HPDE6-E6E7 (cell line): ENCODE measurements around the gene PTCH2.
"Not testable (repeated sequence)": the region's sequence is repeated elsewhere in the genome, so short reads cannot be mapped to it uniquely, and the experiment has no call there.

Source experiments
- DNase-seq: peaks from one replicate; pipeline ENCODE4 v3.0.0; 2011; ENCODE audit warnings: missing footprints; ENCODE audit errors: extremely low spot score

The PTCH2 gene

DNA sequence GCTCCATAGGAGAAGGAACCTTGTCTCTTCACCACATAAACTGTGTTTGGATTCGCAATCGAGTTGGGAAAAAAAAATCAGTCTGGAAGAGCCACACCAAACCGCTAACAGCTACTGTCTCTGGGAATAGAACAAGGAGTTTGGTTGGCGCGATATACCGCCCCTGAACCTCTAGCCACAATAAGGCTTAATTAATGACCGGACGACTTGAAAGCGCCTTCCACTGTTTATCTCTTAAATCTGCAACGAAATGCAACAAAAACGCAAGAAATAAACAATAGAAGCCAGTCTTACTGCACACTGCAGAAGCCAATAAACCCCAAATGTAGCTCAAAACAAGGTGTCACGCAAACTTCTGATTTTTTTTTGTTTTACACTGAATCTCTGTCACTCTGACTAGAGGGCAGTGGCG is 23.9 kb downstream of the PTCH2 start:
- no peak for DNase-seq

DNA sequence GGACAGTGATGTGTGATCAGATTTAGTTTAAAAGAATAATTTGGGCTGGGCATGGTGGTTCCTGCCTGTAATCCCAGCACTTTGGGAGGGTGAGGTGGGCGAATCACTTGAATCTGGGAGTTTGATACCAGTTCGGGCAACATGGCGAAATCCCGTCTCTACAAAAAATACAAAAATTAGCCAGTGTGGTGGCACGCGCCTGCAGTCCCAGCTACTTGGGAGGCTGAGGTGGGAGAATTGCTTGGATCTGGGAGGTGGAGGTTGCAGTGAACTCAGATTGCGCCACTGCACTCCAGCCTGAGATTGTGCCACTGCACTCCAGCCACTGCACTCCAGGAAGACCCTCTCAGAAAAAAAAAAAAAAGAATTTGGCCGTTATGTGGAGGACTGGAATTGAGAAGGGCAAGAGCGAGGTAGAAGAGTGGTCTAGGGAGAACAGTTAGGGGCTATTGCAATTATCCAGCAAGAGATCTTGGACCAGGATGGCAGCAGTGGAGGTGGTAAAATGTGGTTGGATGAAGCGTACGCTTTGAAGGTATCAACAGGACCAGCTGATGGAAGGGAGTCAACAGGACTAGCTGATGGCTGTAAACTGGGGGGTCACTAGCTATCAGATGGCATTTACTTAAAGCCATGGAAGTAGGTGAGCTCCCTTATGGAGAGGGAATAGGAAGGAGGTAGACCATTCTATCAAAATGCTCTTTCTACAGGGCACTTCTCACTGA is 25.1 kb downstream of the PTCH2 start:
- no peak for DNase-seq

DNA sequence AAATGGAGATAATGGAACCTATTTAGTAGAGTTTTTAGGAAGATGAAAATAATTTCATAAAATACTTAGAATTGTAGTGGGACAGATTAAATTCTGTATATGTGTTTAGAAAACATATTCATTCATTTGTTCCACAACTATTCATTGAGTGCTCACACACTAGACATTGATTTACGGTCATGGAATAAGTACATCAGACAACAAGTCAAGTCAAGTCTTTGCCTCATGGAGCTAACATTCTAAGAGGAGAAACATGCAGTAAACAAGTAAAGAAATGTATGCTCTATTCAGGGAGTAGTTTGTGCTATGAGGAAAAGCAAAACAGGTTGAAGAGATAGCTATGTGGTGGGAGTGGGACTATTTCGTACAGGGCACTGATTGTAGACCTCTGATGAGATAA is 25.7 kb downstream of the PTCH2 start:
- DNase-seq: no peak

DNA sequence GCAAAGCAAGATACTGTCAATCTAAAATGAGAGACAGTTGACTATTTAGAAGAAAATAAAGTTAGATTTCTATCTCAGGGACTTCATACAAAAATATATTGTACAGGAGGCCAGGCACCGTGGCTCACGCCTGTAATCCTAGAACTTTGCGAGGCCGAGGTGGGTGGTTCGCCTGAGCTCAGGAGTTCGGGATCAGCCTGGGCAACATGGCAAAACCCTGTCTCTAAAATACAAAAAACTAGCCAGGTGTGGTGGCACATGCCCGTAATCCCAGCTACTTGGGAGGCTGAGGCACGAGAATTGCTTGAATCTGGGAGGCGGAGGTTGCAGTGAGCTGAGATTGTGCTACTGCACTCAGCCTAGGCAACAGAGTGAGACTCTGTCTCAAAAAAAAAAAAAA is 27.1 kb downstream of the PTCH2 start:
- not testable (repeated sequence) for DNase-seq

DNA sequence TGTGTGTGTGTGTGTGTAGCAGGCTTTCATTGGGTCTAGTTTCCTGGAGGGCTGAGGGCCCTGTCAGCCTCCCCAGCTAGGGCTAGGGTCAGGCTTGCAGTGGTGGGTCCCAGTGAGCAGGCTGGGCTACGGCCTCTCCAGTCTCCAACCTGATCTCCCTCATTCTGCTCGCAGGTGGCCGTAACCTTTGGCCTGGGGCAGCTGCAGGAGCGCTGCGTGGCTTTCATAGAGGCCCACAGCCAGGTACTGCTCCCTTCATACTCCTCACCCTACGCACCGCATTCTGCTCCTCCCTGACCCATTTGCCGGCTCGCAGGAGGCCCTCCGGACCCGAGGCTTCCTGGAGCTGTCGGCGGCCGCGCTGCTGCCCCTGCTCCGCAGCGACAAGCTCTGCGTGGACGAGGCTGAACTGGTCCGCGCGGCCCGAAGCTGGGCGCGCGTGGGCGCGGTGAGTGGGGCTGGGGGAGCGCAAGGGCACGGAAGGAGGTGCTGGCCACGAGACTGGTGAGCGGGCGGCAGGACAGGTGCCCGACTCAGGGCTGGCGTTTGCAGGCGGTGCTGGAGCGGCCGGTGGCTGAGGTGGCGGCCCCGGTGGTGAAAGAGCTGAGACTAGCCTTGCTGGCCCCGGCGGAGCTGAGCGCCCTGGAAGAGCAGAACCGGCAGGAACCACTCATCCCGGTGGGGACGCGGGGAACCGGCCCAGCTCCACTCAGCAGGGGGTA is 30.1 kb downstream of the PTCH2 start:
- no peak for DNase-seq

DNA sequence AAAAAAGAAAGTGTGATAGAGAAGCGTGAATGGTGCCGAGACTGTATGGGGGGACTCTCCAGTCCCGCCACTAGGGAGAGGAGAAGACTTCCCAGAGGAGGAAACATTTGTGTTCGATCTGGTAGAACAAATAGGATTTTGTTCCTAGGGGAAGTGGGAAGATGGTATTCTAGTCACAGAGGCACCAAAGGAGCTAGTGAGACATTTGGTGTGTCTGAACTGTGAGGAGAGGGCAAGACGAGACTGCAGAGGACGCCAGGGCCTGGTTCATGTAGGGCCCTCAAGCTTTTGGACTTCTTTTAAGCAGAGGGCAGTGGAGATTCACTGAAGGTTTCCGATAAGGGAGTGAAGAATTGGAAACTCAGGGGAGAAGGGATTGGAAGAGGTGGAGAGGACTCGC is 31.8 kb downstream of the PTCH2 start:
- no peak for DNase-seq

DNA sequence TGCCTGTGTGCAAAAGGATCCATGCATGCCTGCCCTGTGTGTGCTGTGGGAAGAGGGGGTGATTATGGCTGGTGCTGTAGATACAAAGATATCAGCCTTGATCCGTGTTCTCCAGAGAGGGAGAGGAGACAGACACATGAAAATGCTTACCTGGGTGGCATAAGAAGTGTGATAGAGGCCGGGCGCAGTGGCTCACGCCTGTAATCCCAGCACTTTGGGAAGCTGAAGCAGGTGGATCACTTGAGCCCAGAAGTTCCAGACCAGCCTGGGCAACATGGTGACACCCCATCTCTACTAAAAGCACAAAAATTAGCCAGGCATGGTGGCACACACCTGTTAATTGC is 32.3 kb downstream of the PTCH2 start:
- not testable (repeated sequence) for DNase-seq

DNA sequence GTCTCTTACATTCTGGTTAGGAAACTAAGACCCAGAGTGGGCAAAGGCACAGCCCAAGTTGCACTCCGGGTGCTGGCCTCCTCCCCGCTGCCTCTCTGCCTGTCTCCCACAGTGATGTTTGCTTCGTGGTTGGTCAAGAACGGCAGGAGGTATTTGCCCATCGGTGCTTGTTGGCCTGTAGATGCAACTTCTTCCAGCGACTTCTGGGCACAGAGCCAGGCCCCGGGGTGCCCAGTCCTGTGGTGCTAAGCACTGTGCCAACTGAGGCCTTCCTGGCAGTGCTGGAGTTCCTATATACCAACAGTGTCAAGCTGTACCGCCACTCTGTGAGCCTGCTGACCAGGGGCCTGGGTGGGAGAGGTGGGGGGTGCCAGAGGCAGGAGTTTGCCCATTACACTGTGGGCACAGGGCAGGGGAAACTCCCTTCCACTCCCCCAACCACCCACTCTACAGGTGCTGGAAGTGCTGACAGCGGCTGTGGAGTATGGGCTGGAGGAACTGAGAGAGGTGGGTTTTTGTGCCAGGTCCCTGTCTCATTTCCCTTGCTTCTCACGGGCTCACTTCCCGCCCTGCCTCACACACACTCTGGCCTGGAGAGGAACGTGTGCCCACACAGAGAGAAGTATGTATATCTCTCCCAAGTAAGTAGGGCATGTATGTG is 32.8 kb downstream of the PTCH2 start:
- DNase-seq: no peak

DNA sequence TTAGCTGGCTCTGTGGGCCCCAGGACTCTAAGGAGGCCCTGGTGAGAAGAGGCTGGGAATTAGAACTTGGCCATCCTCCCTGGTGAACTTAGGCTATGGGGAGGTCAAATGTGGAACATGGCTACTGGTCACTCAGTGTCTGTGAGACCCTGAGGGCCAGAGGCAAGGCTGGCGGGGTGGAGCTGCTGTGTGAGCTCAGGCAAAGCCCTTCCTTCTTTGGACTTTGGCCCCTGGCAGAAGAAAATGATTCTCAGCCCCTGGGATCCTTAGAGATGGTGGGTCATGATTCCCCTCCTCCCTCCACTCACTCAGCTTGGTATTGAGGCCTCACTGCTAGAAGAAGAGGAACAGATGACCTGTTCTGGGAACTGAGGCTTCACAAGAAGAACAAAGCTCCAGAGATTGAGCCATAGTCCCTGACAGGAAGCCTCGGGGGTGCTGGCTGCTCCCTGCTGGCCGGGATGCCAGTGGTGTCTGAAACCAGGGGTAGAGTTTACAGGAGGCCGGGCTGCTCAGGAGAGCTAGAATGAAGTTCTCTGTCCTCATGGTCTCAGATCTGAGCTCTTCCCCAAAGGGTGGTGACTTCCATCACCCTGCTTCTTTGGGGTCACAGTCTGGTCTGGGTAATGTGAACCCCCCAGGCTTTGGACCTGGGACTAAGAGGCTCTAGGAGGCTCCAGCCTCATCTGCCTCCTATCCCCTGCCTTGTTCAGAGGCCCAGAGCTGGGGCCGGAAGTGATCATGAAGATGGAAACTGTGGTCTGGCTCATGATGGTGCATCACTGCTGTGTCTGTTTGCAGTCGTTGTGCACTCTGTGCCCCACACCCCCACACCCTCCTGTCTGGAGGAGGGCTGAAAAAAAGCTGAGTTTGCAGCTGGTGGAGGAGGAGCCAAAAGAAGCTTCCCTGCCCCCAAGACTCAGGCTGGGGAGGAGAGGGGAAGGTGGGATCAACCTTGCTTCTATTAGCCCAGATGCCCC is 33.8 kb downstream of the PTCH2 start:
- DNase-seq: no peak

DNA sequence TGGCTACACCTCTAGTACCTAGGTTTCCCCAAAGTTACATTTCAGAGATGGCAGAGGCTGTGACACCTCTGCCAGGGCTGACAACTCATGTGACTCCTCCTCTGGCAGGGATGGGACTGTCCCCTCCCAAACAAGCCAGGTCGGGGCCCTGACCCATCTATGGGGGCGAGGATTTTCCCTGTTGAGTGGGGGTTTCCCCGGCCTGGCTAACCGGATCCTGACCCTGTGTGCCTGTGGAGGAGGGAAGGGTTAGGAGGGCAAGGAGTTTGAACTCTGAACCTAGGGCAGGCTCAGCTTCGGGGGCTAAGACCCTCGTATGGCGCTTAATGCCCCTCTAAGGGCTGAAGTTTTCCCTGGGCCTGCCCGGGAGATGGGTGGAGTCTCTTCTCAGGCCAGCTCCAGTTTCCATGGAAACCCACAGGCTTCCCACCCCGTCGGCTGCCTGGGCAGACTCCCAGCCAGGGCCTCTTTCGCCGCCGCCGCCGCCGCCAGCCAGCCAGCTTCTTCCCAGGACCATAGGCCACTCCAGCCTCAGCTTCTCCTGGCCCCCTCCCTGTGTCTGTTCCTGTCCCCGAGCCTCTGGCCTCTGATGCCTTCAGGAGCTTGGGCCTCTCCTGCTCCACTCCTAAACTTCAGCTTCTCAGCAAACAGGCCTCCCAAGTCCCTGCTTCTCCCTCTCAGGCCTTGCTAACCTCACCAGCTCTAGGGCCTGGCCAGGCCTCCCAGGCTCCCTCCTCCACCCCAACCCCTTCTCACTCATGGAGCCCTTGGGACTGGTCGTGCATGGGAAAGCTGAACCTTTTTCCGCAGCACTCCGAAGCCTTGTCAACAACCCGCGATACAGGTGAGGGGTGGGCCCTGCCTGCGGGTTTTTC is 34.8 kb downstream of the PTCH2 start, which contains the start of gene BTBD19:
Gene BTBD19 (plus strand): TSS at position 461 of the 875 bp plus-strand sequence. CDS start 298 bp downstream, at position 759.
- DNase-seq: no peak

DNA sequence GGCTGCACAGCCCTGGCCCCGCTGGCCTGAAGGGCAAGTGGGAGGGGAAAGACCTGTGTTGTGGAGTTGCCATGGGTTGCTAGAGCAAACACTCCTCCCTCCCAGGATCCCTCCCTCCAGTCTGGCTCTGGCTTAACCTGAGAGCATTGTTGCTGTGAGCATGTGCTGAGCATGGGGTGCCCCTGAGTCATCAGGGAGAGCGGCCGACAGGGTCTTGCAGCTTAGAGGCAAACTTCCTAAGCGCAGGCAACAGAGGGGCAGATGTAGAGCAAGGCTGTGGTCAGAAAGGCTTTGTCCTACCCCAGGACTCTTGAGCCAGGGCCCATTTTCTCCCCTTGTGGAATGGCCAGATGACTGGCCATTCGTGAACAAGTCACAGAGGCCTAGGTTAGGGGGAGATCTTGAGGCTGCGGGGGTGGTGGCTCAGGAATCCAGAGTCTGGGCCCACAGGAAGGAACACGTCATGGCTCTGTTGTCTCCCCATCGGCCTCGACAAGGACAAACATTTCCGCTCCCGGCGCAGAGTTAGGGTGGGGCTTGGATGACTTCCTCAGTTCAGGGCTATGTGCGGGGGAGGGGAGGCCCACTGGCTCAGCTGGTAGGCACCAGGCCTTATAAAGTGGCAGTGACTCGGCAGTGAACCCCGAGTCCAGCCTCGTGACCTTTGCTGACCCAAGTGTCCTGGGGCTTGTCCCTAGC is 35.5 kb downstream of the PTCH2 start:
- DNase-seq: peak; percentile 97

DNA sequence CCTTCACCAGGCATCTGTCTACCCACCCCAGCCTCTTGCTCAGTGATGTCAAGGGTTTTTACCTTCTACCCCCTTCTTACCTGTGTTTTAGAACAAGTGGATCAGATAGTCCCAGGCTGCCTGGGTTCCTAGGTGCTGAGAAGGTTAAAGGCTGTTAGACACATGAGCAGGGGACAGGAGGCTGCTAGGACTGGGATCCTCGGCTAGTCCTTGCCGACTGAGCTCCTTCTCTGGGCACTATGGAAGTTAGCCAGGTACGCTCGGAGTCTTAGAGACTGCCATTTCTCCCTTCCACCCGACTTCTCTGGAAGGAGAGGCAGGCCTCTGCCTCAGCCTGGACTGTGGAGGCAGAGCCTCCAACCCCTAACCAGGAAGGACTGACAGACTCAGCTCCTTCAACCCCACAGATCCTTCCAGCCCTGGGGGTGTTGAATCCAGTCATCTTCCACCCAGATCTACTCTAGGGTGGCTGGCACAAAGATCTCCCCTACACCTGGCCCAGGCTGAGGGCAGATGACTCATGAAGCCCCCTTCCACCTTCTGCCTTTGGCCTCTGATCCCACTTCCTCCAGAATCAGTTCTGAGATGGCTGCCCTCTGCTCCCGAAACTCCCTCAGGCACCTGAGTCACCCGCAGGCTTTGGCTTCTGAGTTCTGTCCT is 36.2 kb downstream of the PTCH2 start, which contains the start of gene DYNLT4:
Gene DYNLT4 (minus strand): TSS at position 648 of the 660 bp plus-strand sequence. CDS start 683 bp downstream, outside the sequence.
- peak; percentile 54 for DNase-seq

DNA sequence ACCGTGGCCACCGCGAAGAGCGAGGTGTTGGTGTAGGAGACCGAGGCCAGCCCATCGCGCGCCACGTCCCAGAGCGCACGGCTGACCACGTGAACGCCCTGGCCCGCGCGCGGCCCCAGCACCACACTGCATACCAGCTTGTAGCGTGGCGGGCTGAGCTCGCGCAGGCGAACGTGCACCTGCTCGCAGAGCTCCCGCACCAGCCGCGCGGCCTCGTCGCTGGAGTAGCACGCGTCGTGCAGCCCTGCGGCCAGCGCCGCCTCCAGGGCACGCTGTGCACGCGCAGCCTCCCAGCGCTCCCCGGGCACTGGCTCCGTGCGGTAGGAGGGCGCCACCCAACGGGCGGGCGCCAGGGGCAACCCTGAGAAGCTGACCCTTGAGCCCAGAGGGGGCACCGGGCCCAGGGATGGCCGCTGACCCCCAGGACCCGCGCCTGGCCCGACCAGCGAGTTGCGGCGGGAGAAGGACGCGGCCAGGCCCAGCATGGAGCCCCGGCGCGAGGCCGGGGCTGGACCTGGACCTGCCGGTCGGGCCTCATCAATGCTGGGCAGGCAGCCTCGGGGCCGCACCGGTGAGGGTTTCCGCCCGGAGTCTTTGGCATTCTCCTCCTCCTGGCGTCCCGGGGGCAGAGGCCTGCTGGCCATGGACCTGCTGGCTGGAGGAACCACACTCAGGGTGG is 36.9 kb downstream of the PTCH2 start:
- DNase-seq: no peak

DNA sequence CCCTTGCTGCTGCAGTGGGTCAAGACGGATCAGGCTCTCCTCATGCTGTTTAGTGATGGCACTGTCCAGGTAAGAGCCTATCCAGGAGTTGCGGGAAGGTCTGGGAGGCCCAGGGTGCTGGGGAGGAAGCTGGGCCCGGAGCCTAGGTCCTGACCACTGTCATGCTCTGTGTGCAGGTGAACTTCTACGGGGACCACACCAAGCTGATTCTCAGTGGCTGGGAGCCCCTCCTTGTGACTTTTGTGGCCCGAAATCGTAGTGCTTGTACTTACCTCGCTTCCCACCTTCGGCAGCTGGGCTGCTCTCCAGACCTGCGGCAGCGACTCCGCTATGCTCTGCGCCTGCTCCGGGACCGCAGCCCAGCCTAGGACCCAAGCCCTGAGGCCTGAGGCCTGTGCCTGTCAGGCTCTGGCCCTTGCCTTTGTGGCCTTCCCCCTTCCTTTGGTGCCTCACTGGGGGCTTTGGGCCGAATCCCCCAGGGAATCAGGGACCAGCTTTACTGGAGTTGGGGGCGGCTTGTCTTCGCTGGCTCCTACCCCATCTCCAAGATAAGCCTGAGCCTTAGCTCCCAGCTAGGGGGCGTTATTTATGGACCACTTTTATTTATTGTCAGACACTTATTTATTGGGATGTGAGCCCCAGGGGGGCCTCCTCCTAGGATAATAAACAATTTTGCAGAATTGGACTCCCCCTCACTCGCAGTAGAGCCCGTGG is 37.6 kb downstream of the PTCH2 start:
- no peak for DNase-seq

DNA sequence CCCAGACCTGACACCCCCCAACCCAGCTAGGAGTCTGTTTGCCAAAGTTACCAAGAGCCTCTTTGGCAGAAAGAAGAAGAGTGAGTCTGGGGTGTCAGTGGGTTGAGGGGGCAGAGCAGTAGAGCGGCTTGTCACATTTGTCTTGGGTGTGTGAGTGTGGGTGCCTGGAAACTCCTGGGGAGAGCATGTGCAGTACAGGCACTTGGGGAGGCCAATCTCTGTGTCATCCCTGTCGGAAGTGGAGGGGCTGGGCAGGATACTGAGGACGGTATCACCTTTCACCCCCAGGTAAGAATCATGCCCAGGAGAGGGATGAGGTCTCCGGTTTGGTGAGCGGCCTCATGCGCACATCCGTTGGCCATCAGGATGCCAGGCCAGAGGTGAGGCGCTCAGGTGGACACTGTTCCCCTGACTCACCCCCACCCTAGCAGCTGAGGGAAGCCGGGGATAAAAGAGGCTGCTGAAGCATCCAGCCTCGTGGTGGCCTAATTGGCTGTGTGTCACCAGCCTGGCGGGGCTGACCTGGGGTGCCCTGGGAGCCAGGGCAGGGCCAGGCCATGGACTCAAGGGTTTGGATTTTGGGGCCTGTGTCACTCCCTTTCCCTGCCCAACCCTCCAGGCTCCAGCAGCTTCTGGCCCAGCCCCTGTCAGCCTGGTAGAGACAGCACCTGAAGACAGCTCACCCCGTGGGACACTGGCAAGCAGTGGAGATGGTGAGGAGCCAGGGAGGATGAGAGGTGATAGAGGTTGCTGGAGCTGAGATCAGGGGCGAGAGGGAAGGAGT is 39.5 kb downstream of the PTCH2 start:
- no peak for DNase-seq

DNA sequence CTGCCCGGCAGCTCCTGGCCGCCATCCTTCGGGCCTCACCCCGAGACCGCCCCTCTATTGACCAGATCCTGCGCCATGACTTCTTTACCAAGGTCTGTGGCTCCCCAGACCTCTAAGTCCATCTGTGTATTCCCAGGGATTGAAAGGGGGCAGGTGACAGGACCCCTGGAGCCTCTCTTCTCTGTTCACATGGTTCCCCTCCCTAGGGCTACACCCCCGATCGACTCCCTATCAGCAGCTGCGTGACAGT is 40.1 kb downstream of the PTCH2 start:
- no peak for DNase-seq

DNA sequence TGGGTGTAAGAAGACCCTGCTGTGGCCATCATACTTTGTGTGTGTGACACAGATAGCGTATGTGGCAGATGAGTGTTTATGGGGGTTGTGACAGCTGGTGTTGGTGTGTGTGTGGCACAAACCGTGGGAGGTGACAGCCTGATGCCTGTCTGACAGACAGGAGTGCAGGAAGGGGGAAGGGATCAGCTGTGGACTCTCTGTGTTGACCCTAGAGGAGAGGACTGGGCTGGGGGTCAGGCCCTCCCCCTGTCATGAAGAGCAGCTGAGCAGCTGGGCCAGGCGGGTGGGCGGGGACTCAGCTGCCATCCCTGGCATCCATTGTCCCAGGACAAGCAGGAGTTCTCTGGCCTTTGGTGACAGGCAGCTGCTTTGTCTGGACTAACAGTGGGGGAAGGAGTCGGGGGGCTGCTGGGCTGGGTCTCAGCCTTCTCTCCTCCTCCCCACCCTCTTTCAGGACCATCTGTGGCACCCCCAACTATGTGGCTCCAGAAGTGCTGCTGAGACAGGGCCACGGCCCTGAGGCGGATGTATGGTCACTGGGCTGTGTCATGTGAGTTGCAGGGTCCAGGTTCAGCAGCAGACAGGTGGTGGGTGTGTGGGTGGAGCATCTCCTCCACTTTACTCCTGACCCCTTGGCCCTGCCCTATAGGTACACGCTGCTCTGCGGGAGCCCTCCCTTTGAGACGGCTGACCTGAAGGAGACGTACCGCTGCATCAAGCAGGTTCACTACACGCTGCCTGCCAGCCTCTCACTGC is 40.6 kb downstream of the PTCH2 start:
- no peak for DNase-seq
